ENCODE measurements around the gene AGTR2. TPM values are rescaled to one million over a fixed set of nuclear protein-coding genes. Genes with fewer than 3 reads are reported as not detected.

Gene AGTR2, protein sequence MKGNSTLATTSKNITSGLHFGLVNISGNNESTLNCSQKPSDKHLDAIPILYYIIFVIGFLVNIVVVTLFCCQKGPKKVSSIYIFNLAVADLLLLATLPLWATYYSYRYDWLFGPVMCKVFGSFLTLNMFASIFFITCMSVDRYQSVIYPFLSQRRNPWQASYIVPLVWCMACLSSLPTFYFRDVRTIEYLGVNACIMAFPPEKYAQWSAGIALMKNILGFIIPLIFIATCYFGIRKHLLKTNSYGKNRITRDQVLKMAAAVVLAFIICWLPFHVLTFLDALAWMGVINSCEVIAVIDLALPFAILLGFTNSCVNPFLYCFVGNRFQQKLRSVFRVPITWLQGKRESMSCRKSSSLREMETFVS
- not detected in 2 replicates for total RNA-seq

DNA sequence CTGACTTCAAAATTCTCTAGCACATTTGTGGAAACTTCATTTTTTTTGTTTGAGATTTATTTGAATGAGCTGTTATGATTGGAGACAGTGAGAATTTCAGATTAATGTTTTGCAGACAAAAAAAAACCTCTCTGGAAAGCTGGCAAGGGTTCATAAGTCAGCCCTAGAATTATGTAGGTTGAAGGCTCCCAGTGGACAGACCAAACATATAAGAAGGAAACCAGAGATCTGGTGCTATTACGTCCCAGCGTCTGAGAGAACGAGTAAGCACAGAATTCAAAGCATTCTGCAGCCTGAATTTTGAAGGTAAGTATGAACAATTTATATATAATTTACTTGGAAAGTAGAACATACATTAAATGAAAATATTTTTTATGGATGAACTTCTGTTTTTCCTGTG is at the start of gene AGTR2:
Gene AGTR2, plus strand, starts transcription at position 234 of the 400 bp plus-strand sequence. CDS start 1,537 bp downstream, outside the sequence.

